OCI-LY7 (cell line): Measurements from ENCODE around the gene ASAP3.

Experiments
- EZH2phosphoT487 ChIP-seq: fragments of 200-600 bp; sonication (generic); IDR thresholded peaks from 2 replicates; pipeline ENCODE4 v1.6.1; 2018; ENCODE audit warnings: low read depth, borderline replicate concordance, mild to moderate bottlenecking, mixed run types, antibody characterized with exemption, low read length, moderate library complexity, mixed read lengths
- TF ChIP-seq, protein P1 (sequence below): fragments of 200-600 bp; sonication (generic); conservative IDR thresholded peaks from 2 replicates; pipeline ENCODE4 v1.5.1; 2014; ENCODE audit warnings: mild to moderate bottlenecking, antibody characterized with exemption, low read length, moderate library complexity, mixed read lengths

DNA sequence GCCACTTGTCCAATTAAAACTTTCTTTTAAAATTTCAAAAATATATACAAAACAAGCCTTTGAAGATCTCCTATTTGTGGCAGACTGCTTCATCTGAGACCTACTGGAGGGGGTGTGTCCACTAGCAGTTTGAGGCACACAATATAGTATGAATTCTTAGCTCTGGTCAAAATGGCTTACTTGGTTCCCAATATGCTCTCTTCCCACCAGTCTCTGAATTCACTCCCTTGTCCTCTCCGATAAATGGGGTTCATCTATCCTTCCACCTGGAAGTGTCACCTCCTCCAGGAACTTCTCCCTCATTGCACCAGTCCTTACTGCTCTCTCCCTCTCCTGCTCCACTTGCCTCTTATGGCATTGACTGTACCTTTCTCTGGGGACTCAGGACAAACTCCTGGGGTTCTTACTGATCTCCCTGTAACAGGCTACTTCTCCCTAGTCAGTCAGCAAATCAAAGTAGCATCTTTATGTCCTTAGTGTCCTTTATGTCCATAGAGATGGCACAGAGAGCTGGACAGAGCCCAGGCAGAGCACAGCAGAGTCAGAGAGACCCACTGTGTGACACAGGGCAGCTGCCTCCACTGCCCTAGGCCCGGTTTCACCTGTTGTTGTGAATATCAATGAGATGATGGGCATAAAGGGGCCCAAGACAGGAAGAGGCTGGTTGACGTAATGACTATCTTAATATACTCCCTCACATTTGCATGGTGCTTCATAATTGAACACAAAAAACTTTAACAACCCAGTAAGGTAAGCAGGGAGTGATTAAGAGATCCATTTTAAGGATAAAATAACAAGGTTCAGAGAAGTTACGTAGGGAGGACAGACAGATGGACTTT is 3.6 kb downstream of the ASAP3 start:
- TF ChIP-seq, protein P1, sequence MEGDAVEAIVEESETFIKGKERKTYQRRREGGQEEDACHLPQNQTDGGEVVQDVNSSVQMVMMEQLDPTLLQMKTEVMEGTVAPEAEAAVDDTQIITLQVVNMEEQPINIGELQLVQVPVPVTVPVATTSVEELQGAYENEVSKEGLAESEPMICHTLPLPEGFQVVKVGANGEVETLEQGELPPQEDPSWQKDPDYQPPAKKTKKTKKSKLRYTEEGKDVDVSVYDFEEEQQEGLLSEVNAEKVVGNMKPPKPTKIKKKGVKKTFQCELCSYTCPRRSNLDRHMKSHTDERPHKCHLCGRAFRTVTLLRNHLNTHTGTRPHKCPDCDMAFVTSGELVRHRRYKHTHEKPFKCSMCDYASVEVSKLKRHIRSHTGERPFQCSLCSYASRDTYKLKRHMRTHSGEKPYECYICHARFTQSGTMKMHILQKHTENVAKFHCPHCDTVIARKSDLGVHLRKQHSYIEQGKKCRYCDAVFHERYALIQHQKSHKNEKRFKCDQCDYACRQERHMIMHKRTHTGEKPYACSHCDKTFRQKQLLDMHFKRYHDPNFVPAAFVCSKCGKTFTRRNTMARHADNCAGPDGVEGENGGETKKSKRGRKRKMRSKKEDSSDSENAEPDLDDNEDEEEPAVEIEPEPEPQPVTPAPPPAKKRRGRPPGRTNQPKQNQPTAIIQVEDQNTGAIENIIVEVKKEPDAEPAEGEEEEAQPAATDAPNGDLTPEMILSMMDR, result no peak
- no peak for TF ChIP-seq EZH2phosphoT487
